ENCODE measurements around the gene CCDC88B. TPM values are rescaled to one million over a fixed set of nuclear protein-coding genes. Genes with fewer than 3 reads are reported as not detected.

CCDC88B gene, protein sequence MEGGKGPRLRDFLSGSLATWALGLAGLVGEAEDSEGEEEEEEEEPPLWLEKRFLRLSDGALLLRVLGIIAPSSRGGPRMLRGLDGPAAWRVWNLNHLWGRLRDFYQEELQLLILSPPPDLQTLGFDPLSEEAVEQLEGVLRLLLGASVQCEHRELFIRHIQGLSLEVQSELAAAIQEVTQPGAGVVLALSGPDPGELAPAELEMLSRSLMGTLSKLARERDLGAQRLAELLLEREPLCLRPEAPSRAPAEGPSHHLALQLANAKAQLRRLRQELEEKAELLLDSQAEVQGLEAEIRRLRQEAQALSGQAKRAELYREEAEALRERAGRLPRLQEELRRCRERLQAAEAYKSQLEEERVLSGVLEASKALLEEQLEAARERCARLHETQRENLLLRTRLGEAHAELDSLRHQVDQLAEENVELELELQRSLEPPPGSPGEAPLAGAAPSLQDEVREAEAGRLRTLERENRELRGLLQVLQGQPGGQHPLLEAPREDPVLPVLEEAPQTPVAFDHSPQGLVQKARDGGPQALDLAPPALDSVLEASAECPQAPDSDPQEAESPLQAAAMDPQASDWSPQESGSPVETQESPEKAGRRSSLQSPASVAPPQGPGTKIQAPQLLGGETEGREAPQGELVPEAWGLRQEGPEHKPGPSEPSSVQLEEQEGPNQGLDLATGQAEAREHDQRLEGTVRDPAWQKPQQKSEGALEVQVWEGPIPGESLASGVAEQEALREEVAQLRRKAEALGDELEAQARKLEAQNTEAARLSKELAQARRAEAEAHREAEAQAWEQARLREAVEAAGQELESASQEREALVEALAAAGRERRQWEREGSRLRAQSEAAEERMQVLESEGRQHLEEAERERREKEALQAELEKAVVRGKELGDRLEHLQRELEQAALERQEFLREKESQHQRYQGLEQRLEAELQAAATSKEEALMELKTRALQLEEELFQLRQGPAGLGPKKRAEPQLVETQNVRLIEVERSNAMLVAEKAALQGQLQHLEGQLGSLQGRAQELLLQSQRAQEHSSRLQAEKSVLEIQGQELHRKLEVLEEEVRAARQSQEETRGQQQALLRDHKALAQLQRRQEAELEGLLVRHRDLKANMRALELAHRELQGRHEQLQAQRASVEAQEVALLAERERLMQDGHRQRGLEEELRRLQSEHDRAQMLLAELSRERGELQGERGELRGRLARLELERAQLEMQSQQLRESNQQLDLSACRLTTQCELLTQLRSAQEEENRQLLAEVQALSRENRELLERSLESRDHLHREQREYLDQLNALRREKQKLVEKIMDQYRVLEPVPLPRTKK (N-terminal part only)
- 2.6 TPM for total RNA-seq
- polyA plus RNA-seq: 10.2 TPM

DNA sequence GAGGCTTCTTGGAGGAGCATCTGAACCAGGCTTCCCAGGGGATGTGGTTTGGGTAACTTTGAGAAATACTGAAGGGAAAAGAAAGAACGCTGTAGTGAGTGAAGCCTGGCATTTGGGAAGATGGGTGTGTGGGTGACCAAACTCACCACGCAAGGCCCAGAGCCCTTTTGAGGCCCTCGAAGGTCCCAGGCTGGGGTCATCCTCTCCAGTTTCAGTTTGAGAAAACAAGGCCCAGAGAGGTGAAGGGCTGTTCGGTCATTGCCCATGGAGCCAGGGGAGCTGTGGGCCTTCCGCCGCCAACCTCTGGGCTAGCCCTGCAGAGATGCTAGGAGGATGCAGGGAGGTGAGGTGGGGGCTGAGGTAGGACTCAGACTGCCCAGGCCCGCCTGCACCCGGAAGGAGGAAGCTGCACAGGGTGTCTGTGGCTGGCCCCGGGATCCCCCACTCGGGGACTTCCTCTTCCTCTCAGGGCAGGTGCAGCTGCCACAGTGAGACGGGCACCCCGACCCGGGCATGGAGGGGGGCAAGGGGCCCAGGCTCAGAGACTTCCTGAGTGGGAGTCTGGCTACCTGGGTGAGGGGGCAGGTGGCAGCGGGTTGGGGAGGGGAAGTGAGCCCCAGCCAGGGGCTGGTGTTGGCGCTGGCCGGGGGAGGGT, at the start of gene CCDC88B:
Gene CCDC88B (plus strand): TSS at position 451 of the 655 bp plus-strand sequence. CDS start 63 bp downstream, at position 514.
- H3K4me1 ChIP-seq (ENCODE audit: insufficient read depth): peaks cover 3% of the 10 kb centered on the region
- WGBS: 77% methylated on average over 16 of the region's 16 CpGs
- no peak within 1 kb of the TSS for H3K27ac ChIP-seq (ENCODE audit: low read depth)
- peak within 1 kb of the TSS; percentile 9 for H3K4me3 ChIP-seq (ENCODE audit: low read depth, low read length)
- no peaks in the 10 kb centered on the region for H3K36me3 ChIP-seq (ENCODE audit: insufficient read depth)
- DNase-seq (ENCODE audit: extremely low spot score): no peak

DNA sequence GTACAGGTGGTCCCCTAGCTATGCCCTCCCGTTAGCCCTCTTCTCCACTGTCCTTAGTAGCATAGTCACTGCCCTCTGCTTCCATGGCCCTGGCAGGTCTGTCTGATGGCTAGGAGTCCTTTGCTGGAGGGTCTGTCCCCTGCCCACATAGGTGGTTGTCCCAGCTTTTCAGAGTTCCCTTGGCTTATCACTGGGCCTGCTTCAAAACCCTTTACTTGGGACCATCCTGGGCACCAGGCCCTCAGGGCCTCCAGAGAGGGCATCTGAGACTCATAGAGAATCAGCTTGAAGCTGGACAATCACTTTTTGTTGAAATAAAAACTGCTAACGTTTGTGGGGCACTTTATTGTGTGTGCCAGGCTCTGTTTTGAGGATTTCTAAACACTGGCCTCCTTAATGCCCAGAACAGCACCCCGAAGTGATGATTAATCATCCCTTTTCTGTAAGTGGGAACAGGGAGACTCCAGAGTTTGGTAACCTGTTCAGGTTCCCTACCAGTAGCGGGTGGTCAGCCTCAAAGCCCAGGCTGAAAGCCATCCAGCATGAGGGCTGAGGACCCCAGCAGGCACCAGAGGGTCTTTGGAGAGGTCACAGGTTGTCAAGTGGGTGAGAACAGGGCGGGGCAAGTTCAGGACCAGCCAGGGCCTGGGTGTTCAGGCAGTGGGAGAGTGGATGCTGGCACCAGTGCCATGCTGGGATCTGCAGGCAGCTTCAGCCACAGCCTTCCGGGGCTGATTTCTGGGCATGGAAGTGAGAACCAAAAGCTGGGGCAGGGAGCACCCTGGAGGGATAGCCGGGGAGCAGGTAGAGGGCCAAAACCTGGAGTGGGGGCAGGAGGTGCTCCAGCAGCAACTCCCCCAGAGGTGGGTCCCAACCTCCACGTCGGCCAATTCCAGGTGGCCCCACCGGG, 49.4 kb upstream of the CCDC88B start:
- no peaks in the 10 kb centered on the region for H3K36me3 ChIP-seq (ENCODE audit: insufficient read depth)
- H3K27ac ChIP-seq (ENCODE audit: low read depth): no peak overlapping the region
- DNase-seq (ENCODE audit: extremely low spot score): no peak
- H3K4me3 ChIP-seq (ENCODE audit: low read depth, low read length): no peak overlapping the region
- peaks cover 3% of the 10 kb centered on the region for H3K4me1 ChIP-seq (ENCODE audit: insufficient read depth)
- 54% methylated on average over 10 of the region's 10 CpGs for WGBS

DNA sequence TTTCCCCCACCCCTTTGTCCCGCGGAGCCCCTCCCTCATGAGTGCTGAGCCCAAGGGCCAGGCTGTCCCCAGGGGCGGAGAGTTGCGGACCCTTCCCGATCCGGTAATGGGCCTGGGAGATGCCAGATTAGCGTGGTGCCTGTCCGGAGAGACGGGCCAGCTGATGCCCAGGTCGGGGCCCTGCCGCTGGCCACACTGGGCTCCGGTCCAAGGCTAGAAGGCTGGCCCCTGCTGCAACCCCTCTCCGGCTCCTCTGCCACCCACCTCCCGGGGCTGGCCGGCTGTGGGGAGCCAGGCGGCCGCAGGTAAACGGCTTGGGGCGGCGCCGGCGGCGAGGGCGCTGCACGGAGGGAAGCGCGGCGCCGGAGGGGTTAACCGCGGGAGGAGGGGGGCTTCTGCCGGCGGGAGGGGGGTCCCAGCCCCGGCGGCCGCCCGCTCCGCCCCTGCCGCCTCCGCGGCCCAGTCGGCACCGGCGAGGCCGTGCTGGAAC, 48.7 kb upstream of the CCDC88B start, which contains the start of gene KCNK4:
Gene KCNK4 (plus strand): TSS at position 41 of the 490 bp plus-strand sequence. CDS start 1,717 bp downstream, outside the sequence.
- H3K4me3 ChIP-seq (ENCODE audit: low read depth, low read length): peak within 1 kb of the TSS; percentile 35
- WGBS: 3% methylated on average over 45 of the region's 45 CpGs
- peaks cover 3% of the 10 kb centered on the region for H3K4me1 ChIP-seq (ENCODE audit: insufficient read depth)
- DNase-seq (ENCODE audit: extremely low spot score): no peak
- H3K27ac ChIP-seq (ENCODE audit: low read depth): no peak within 1 kb of the TSS
- no peaks in the 10 kb centered on the region for H3K36me3 ChIP-seq (ENCODE audit: insufficient read depth)

DNA sequence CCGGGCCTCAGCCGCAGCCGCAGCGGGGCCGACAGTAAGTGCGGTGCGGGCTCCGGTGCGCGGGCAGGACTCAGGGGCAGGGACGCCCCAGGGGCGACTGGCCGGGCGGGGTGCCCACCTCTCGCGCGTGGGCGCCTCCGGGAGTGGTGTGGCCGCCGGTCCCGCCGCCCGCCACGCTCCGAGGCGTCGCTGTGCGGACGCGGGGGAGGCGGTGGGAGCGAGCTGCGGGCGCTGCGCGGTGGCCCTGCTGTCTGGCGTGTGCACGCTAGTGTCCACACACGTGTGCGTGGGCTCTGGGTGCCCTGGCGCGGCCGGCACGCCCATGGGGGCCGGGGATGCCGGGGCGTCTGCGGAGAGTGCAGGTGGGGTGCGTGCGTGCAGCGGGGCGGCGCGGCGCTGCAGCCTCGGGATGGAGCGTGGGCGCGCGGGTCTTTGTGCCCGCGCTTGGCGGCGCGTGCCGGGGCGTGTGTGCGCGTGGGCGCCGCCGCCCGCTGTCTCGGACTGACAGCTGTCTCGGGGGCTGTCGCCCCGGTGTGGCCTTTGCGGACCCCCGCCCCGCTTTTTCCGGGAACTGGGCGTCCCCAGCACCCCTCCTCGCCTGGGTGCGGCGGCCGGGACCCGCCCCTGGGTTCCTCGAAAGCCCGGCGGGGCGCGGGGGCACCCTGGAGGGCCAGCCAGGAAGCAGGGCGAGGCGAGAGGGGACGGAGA, 48.1 kb upstream of the CCDC88B start:
- no peak for DNase-seq (ENCODE audit: extremely low spot score)
- H3K36me3 ChIP-seq (ENCODE audit: insufficient read depth): no peaks in the 10 kb centered on the region
- peaks cover 3% of the 10 kb centered on the region for H3K4me1 ChIP-seq (ENCODE audit: insufficient read depth)
- peak overlapping the region; percentile 35 for H3K4me3 ChIP-seq (ENCODE audit: low read depth, low read length)
- H3K27ac ChIP-seq (ENCODE audit: low read depth): no peak overlapping the region
- under 1% methylated on average over 96 of the region's 96 CpGs for WGBS

DNA sequence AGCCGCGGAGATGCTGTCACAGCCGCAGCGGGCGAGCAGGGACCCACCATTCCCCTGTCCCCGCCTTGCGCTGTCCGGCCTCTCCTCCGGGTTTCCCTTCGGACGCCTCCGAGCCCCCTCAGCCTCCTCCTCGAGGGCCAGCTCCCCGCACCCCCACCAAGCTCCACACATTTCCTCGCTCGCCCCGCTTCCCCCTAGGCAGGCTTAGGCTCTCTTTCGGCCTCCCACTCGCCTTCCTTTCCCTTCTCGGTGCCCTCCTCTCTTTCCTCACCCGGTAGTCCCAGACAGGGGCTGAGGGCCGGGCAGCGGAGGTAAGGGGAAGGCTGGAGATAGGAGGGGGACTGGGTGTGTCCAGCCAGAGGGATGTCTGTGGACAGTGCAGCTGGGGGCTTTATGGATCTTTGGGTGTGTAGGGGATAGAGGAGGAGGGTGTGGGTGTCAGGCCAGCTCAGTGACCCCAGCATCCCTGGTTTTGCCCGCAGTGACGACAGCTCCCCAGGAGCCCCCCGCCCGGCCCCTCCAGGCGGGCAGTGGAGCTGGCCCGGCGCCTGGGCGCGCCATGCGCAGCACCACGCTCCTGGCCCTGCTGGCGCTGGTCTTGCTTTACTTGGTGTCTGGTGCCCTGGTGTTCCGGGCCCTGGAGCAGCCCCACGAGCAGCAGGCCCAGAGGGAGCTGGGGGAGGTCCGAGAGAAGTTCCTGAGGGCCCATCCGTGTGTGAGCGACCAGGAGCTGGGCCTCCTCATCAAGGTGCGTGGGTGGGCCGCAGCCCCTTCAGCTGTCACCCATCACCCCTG, 47.3 kb upstream of the CCDC88B start:
- Histone ChIP-seq H3K4me3 (ENCODE audit: low read depth, low read length) (peak overlapping the region; percentile 35), H3K36me3 (ENCODE audit: insufficient read depth) (no peaks in the 10 kb centered on the region), H3K4me1 (ENCODE audit: insufficient read depth) (peaks cover 3% of the 10 kb centered on the region), H3K27ac (ENCODE audit: low read depth) (no peak overlapping the region)
- WGBS: 32% methylated on average over 42 of the region's 42 CpGs
- no peak for DNase-seq (ENCODE audit: extremely low spot score)

DNA sequence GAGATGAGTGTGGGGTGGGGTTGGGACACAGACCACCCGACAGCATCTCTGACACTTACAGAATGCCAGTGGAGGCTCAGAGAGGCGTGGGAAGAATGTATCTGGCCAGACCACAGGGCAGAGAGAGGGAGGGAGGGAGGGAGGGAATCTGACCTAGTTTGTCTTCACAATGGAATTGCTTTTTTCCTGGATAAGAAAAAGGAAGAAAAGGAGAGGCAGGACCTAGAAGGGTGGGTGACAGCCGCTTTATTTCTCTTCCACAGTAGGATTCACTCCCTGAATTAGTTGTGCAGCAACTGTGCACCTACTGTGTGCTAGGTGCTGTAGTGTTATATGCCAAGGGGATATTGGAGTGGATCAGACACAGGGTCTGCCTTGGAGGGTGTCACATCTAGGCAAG, 45.2 kb upstream of the CCDC88B start:
- WGBS: 49% methylated on average over 3 of the region's 3 CpGs
- DNase-seq (ENCODE audit: extremely low spot score): no peak

DNA sequence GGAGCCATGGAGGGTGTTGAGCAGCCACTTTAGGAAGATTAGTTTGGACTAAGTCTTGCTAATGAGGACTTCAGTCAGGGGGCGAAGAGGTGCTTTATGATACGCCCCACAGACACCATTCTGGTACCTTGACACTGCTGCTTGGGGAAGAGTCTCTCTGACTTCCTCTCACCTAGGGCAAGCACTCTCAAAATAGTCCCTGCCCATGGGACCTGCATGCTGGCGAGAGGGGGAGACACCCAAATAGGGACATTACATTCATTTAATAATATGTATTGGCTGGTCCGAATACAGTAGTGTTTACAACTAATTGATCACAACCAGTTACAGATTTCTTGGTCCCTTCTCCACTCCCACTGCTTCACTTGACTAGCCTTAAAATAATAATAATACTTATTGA, 44.2 kb upstream of the CCDC88B start:
- Histone ChIP-seq H3K4me1 (ENCODE audit: insufficient read depth) (peaks cover 6% of the 10 kb centered on the region), H3K36me3 (ENCODE audit: insufficient read depth) (no peaks in the 10 kb centered on the region), H3K4me3 (ENCODE audit: low read depth, low read length) (no peak overlapping the region), H3K27ac (ENCODE audit: low read depth) (no peak overlapping the region)
- WGBS: 88% methylated on average over 4 of the region's 4 CpGs
- no peak for DNase-seq (ENCODE audit: extremely low spot score)

More for the DNA sequence above, 45.2 kb upstream of the CCDC88B start:
- no peaks in the 10 kb centered on the region for H3K36me3 ChIP-seq (ENCODE audit: insufficient read depth)
- no peak overlapping the region for H3K4me3 ChIP-seq (ENCODE audit: low read depth, low read length)
- no peak overlapping the region for H3K27ac ChIP-seq (ENCODE audit: low read depth)
- H3K4me1 ChIP-seq (ENCODE audit: insufficient read depth): peaks cover 6% of the 10 kb centered on the region

DNA sequence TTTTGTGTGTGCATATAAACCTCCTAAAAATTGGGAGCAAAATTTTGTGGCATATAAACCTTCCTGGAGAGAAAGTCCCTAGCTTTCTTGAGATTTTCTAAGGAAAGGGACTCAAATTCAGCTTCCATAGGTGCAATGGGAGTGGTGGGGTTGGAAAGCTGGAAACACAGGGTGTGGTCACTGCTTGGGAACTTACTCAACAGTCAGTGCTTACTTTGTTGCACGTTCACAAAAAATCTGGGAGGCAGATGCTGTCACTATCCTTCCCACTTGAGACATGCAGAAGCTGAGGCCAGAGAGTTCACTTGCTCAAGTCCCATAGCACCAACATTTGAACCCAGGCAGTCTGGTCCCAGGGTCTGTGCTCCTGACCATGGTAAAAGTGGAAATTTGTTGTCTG, 43.8 kb upstream of the CCDC88B start:
- peaks cover 6% of the 10 kb centered on the region for H3K4me1 ChIP-seq (ENCODE audit: insufficient read depth)
- DNase-seq (ENCODE audit: extremely low spot score): no peak
- no peak overlapping the region for H3K4me3 ChIP-seq (ENCODE audit: low read depth, low read length)
- WGBS: 38% methylated on average over 1 of the region's 1 CpG
- H3K36me3 ChIP-seq (ENCODE audit: insufficient read depth): no peaks in the 10 kb centered on the region
- no peak overlapping the region for H3K27ac ChIP-seq (ENCODE audit: low read depth)

DNA sequence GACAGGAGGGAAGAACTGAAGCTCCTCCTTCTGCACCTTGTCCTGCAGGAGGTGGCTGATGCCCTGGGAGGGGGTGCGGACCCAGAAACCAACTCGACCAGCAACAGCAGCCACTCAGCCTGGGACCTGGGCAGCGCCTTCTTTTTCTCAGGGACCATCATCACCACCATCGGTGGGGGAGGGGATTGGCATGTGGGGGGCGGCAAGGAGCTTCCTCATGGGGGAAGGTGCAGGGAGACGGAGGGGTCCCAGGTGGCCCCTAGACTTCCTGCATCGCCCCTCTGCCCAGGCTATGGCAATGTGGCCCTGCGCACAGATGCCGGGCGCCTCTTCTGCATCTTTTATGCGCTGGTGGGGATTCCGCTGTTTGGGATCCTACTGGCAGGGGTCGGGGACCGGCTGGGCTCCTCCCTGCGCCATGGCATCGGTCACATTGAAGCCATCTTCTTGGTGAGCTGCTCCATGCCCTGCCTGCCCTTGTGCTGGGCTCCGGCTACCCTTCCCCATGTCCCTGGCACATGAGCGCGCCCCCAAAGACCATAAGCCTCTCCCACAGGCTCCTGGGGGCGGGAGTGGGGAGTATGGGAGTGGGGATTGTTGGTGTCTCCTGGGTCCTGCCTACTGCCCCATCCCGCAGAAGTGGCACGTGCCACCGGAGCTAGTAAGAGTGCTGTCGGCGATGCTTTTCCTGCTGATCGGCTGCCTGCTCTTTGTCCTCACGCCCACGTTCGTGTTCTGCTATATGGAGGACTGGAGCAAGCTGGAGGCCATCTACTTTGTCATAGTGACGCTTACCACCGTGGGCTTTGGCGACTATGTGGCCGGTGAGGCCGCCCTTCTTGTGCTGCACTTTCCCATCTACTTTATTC, 42.9 kb upstream of the CCDC88B start:
- no peak for DNase-seq (ENCODE audit: extremely low spot score)
- WGBS: 16% methylated on average over 34 of the region's 34 CpGs
- no peak overlapping the region for H3K4me3 ChIP-seq (ENCODE audit: low read depth, low read length)

DNA sequence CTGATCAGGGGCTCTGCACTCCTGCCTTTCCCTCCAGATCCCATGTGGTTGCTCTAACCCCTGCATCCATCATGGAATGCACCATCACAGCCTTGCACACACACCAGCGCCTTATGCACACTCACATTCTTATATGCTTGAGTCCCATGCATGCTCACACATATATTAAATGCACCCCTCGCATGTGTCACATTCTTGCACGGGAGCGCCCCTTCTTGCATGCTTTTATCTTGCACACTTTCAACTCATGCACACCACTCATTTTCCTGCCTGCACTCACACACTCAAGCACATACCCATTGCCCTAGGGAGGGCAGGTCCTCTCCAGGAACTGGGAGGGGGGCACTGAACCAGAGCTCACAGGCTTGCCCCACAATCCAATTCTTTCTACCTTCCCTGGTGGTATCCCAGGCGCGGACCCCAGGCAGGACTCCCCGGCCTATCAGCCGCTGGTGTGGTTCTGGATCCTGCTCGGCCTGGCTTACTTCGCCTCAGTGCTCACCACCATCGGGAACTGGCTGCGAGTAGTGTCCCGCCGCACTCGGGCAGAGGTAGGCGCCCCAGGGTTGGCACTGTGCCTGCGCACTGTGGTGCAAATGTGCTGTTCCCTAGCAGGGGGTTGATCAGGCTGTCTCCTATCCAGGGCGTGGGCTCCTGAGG, 42.2 kb upstream of the CCDC88B start:
- Histone ChIP-seq H3K4me1 (ENCODE audit: insufficient read depth) (peaks cover 3% of the 10 kb centered on the region), H3K36me3 (ENCODE audit: insufficient read depth) (no peaks in the 10 kb centered on the region), H3K27ac (ENCODE audit: low read depth) (no peak overlapping the region), H3K4me3 (ENCODE audit: low read depth, low read length) (no peak overlapping the region)
- DNase-seq (ENCODE audit: extremely low spot score): no peak
- WGBS: 49% methylated on average over 18 of the region's 18 CpGs

More for the DNA sequence above, 42.9 kb upstream of the CCDC88B start:
- Histone ChIP-seq H3K27ac (ENCODE audit: low read depth) (no peak overlapping the region), H3K4me1 (ENCODE audit: insufficient read depth) (peaks cover 5% of the 10 kb centered on the region), H3K36me3 (ENCODE audit: insufficient read depth) (no peaks in the 10 kb centered on the region)

All from urinary bladder (tissue), 4 donors.